ENCODE measurements around the gene PEX19.

Gene PEX19

DNA sequence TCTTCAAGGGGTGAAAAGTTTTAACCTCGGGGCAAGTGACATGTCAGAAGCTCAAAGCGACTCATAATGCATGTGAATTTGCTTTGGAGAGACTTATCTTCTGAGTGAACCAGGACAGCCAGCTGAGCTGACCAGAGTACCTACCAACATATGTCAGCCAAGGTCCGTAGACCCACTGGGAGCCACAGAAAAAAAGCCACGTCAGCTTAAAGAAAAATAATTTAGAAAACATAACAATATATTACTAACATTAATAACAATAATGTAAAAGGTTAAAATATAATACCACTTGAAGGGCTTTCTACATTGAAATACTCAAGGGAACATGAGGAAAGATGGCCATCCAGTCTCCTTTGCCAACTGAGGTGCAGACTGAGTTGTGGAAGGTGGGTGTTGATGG, 6.9 kb downstream of the PEX19 start:
- no peak for DNase-seq (ENCODE audit: low read depth in 2 of 2)

DNA sequence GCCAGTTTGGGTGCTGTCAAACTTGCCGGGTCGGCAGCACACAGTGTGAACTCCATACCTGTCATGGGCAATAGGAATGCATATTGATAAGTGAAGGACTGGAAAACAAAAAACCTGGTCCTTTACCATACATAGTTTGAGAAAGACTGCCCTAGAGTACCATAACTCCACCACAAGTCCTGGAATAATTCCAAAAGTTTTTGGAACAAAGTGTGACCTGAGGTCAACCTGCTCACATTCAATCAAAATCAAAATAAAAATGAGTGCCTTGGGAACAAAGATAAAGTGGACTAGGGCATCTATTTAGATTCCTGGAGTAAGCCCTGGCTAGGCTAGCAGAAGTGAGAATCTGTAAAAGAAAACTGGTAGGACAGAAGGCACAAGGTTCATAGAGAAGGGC, 7.6 kb downstream of the PEX19 start:
- no peak for DNase-seq (ENCODE audit: low read depth in 2 of 2)

DNA sequence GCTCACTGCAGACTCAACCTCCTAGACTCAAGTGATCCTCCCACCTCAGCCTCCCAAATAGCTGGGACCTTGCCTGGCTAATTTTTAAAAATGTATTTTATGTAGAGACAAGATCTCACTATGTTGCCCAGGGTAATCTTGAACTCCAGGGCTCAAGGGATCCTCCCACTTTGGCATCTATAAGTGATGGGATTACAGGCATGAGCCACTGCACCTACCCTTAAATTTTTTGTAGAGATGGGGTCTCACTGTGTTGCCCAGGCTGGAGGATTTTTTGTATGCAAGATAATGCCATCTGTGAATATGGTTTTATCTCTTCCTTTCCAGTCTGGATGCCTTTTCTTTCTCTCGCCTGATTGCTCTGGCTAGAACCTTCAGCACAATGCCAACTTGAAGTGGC, 13.9 kb downstream of the PEX19 start:
- DNase-seq (ENCODE audit: low read depth in 2 of 2), result no peak

GRCh38 chr1:160267284-160267991, 17.5 kb downstream of the PEX19 start:
- DNase-seq (ENCODE audit: low read depth in 2 of 2), result no peak

DNA sequence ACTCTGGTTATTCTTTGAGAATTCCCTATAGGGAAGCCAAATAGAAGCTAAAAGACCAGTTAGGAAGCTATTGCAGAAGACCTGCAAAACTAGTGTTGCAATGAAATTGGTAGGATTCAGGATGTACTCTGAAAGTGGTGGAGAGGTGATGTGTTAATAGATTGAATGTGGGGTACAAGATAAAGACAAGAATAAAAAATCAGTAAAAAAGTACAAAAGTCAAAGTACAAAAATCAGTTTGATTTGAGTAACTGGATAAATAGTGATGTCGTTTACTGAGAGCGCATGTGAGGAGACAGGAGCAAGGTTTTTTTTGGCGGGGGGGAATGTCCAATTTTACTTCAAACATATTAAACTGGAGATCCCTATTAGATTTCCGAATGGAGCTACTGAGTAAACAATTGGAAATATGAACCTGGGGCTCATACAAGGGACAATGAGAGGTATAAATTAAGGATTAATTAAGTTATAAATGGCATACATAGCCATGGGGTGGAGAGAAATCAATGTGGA, 20.1 kb downstream of the PEX19 start:
- no peak for DNase-seq (ENCODE audit: low read depth in 2 of 2)

- DNase-seq (ENCODE audit: low read depth in 2 of 2), result peak; percentile 92 to 94
Observed at GRCh38 chr1:160261893-160262794, 22.8 kb downstream of the PEX19 start, which contains the start of gene DCAF8. Gene DCAF8, minus strand, starts transcription at chr1:160262549. Its CDS starts 18,541 bp downstream, at chr1:160244008.

- peak; percentile 42 to 58 for DNase-seq (ENCODE audit: low read depth in 2 of 2)
Observed at GRCh38 chr1:160261556-160261892, 23.4 kb downstream of the PEX19 start.

- DNase-seq (ENCODE audit: low read depth in 2 of 2), result no peak
Observed at GRCh38 chr1:160260406-160261382, 24.2 kb downstream of the PEX19 start.

DNA sequence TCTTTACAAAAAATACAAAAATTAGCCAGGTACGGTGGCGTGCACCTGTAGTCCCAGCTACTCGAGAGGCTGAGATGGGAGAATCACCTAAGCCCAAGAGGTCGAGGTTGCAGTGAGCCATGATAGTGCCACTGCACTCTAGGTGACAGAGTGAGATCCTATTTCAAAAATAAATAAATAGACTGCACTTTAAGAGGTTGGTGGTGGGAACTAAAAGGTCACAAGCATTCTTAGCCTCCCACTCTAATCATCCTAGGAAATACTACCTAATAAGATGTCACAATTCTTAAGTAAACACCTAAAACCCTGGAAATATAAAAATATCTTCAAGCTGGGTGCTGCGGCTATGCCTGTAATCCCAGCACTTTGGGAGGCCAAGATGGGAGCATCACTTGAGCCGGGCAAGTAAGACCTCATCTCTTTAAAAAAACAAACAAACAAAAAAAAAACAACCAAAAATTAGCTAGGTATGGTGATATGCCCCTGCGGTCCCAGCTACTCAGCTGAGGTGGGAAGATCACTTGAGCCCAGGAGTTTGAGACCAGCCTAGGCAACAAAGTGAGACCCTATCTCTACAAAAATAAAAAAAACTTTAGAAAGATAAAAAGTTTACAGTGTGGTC, 26.6 kb downstream of the PEX19 start:
- no peak for DNase-seq (ENCODE audit: low read depth in 2 of 2)

- DNase-seq (ENCODE audit: low read depth in 2 of 2), result no peak
Observed at GRCh38 chr1:160257411-160258015, 27.4 kb downstream of the PEX19 start.

- DNase-seq (ENCODE audit: low read depth in 2 of 2), result no peak
Observed at GRCh38 chr1:160256396-160257046, 28.4 kb downstream of the PEX19 start.

- no peak for DNase-seq (ENCODE audit: low read depth in 2 of 2)
Observed at GRCh38 chr1:160255781-160256300, 29.1 kb downstream of the PEX19 start.

DNA sequence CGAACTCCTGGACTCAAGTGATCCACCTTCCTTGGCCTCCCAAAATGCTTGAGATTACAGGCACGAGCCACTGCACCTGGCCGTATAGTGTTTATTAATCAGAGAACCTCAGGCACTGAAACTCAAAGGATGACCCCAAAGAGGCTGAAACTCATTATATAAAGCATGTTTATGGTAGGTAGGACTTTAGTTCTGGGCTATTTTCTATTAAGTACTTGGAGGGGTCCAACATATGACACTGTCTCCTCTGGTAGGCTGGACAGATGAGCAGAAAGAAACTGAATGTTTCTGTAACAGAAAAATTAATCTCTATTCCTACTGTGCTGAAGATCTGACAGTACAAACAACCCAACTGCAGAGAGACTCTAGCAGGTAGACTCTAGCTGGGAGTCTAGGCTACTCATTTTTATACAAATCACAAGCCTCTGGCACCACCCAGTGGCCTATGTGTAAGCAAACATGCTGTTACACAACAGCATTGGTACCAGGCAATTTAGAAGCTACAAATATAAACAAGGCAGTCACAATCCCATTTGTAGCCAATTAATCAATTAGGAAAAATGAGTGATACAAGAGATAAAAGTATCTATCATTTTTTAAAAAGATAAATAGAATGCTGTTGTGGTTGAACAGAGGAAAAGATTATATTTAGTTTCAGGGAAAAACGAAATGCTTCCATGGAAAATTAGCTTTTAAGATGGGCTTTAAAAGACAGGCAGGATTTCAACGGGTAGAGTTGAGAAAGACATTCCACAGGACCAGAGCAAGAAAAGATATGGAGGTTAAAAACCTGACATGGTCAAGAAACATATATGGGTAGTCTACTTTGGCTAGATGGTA, 33.0 kb downstream of the PEX19 start:
- DNase-seq (ENCODE audit: low read depth in 2 of 2), result peak in 1 of 2 donors; percentile 33

GRCh38 chr1:160251011-160251410, 33.9 kb downstream of the PEX19 start:
- no peak for DNase-seq (ENCODE audit: low read depth in 2 of 2)

DNA sequence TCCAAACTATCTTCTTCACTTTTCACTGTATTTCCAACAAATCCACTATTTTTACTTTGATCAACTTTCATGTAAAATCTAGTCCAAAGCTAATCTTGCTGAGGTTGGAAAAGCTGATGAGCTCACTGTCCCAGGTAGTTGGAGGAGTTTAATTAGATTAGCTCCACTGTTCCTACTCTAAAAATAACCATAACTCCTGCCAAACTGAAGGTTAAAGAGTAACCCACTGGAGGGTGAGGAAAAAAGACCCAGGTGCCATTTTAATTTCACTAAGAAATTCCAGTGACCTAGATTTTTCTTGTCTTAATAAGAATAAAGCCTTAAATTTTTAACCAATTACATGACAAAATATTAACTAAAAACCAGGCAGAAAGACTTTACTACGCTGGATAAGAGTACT, 37.9 kb downstream of the PEX19 start:
- no peak for DNase-seq (ENCODE audit: low read depth in 2 of 2)

GRCh38 chr1:160245434-160245833, 39.5 kb downstream of the PEX19 start:
- no peak for DNase-seq (ENCODE audit: low read depth in 2 of 2)

DNA sequence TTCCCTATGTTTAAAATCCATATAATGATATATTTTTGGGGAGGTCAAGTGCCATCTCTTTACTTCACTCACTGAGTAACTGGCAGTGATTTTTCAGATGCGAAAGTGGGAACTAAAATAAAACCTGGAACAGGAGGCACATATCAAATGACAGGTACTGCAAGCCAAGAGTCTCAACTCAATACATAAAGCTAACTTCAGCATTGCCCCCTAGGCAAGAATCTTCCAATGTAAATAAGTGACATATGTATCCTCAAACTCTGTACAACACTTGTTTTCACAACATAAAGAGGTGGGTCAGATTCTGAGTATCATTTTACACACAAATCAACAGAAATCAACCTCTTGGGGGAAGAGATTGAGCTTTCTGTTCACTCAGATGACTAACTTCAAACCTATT, 40.7 kb downstream of the PEX19 start:
- DNase-seq (ENCODE audit: low read depth in 2 of 2), result no peak

- DNase-seq (ENCODE audit: low read depth in 2 of 2), result no peak
Observed at GRCh38 chr1:160243767-160244166, 41.2 kb downstream of the PEX19 start.

Data from activated CD8-positive, alpha-beta memory T cell treated with anti-CD3 and anti-CD28 coated beads for 4 hours (primary cell).